ENCODE data around the gene LDLRAD2. TPM values are rescaled to one million over a fixed set of nuclear protein-coding genes. Genes with fewer than 3 reads are reported as not detected.
"Not testable (repeated sequence)": the region's sequence is repeated elsewhere in the genome, so short reads cannot be mapped to it uniquely, and the experiment has no call there.

Gene LDLRAD2
- total and polyA plus RNA-seq, 10 of the 15 experiments (the other 5 are each of a cell fraction or from before 2014, with no cell fraction given) = 0.04 to 0.23 (median 0.11) TPM; not detected in 7

GRCh38 chr1:21783679-21784603 is 28.1 kb upstream of the LDLRAD2 start (continued):
- no peak for TF ChIP-seq BCL11A (IDR thresholded peaks at IDR 0.05; ENCODE audit: low read depth, low read length)
- TF ChIP-seq ZNF24 (IDR thresholded peaks at IDR 0.05) = 0 out of 2 replicates have a peak, but pooled peaks have one; percentile 23
- TF ChIP-seq IKZF1 (conservative IDR thresholded peaks at IDR 0.05) = no peak
- 0 out of 2 replicates have a peak, but pooled peaks have one; percentile 50 for TF ChIP-seq WRNIP1 (IDR thresholded peaks at IDR 0.05; ENCODE audit: borderline replicate concordance, low read depth, low read length)
- TF ChIP-seq NBN (IDR thresholded peaks at IDR 0.05) = no peak
- TF ChIP-seq, protein P1, sequence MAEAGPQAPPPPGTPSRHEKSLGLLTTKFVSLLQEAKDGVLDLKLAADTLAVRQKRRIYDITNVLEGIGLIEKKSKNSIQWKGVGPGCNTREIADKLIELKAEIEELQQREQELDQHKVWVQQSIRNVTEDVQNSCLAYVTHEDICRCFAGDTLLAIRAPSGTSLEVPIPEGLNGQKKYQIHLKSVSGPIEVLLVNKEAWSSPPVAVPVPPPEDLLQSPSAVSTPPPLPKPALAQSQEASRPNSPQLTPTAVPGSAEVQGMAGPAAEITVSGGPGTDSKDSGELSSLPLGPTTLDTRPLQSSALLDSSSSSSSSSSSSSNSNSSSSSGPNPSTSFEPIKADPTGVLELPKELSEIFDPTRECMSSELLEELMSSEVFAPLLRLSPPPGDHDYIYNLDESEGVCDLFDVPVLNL (IDR thresholded peaks at IDR 0.05; ENCODE audit: low read depth, low read length) = no peak
- no peak for TF ChIP-seq NFXL1 (IDR thresholded peaks at IDR 0.05; ENCODE audit: borderline replicate concordance)
- TF ChIP-seq ATF7 (IDR thresholded peaks at IDR 0.05; ENCODE audit: low read depth) = no peak
- TF ChIP-seq SUPT20H (IDR thresholded peaks at IDR 0.05; ENCODE audit: borderline replicate concordance, control insufficient read depth, low read depth, low read length) = no peak
- no peak for TF ChIP-seq EZH2 (IDR thresholded peaks at IDR 0.05; ENCODE audit: borderline replicate concordance, control insufficient read depth, low read depth, low read length)
- no peak for TF ChIP-seq TCF3 (IDR thresholded peaks at IDR 0.05; ENCODE audit: borderline replicate concordance, insufficient read depth, low read depth, low read length)

DNA sequence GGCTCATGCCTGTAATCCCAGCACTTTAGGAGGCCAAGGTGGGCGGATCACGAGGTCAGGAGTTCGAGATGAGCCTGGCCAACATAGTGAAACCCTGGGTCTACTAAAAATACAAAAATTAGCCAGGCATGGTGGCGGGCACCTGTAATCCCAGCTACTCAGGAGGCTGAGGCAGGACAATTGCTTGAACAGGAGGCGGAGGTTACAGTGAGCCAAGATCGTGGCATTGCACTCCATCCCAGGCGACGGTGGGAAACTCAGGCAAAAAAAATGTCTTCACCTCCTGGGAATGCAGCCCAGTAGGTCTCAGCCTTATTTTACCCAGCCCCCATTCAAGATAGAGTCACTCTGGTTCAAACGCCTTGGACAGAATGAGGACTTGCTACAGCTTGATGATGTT is 26.3 kb upstream of the LDLRAD2 start:
- DNase-seq (ENCODE audit: low read depth, low spot score); BruUV-seq (replicated peaks); H3K4me2 ChIP-seq (ENCODE audit: control insufficient read depth, insufficient read depth); H3K27ac ChIP-seq (ENCODE audit: control insufficient read depth, insufficient read depth); FAIRE-seq; H3K4me1 ChIP-seq (ENCODE audit: control insufficient read depth, insufficient read depth, low read length); H3K9me3 ChIP-seq (replicated peaks; ENCODE audit: control insufficient read depth, insufficient read depth, low read length); H3K9ac ChIP-seq (ENCODE audit: control insufficient read depth, insufficient read depth, low read length); H4K20me1 ChIP-seq (ENCODE audit: control insufficient read depth, insufficient read depth); H3K27me3 ChIP-seq (replicated peaks in 1 of 2; ENCODE audit: control insufficient read depth in 2 of 2, insufficient read depth in 2 of 2, low read length in 1 of 2); ATAC-seq; H3K4me3 ChIP-seq; H2AFZ ChIP-seq (ENCODE audit: control insufficient read depth, low read depth, low read length); SMC1A ChIA-PET (ENCODE audit: uncharacterized antibody, unreplicated experiment); RAD21 ChIA-PET (ENCODE audit: unreplicated experiment); H3K36me3 ChIP-seq (ENCODE audit: control insufficient read depth in 2 of 2, insufficient read depth in 2 of 2, low read length in 1 of 2): not testable (repeated sequence)
- ChIA-PET POLR2A (interaction anchor here (0.6 kb wide), 1 partner anchor 34 kb away, joined by 3 read pairs; no protein-coding TSS in a partner anchor), CTCF (interaction anchor here (0.6 to 0.7 kb wide), 2 partner anchors 13 to 81 kb away, joined by 3 read pairs; no protein-coding TSS in a partner anchor)
- WGBS (ENCODE audit: insufficient coverage, insufficient replicate concordance, low lambda C conversion rate, missing lambda C conversion rate) = 93% methylated on average over 9 of the region's 9 CpGs
- peaks cover 24% of the 10 kb centered on the region for H3K79me2 ChIP-seq (ENCODE audit: control insufficient read depth, insufficient read depth, low read length)
- intact Hi-C loops (cut with micrococcal nuclease; ENCODE audit: unreplicated experiment) = loop anchor here (10.0 kb wide), 1 partner anchor 179 kb away; no protein-coding TSS in a partner anchor
- in situ Hi-C loops (cut with MboI) = loop anchor here (25.0 kb wide), 1 partner anchor 1802 kb away; no protein-coding TSS in a partner anchor

All from GM12878 (cell line).